CMK (cell line): ENCODE data around the gene ZNF536.

Source experiments
- DNase-seq: peaks from one replicate; pipeline ENCODE4 v3.0.0-alpha.2; 2010; ENCODE audit warnings: low read depth

The ZNF536 gene

DNA sequence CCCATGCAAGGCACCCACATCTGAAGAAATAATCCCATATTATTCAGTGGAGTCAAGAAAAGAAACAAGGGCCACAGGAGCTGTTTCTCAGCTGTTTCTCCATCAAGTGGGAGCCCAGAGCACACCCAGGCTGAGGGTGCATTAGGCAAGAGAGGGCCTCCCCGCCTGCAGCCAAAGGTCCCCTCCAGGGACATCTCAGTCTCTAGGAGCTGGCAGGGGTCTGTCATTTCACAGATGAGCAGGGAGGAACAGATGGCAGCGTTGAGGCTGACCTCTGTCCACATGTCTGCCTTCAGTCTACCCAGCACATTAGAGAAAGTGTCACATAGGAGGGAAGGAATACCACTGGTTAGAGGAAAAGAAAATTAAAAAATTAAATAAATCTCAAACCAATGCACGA lies 157.7 kb downstream of the ZNF536 start:
- DNase-seq, result no peak

DNA sequence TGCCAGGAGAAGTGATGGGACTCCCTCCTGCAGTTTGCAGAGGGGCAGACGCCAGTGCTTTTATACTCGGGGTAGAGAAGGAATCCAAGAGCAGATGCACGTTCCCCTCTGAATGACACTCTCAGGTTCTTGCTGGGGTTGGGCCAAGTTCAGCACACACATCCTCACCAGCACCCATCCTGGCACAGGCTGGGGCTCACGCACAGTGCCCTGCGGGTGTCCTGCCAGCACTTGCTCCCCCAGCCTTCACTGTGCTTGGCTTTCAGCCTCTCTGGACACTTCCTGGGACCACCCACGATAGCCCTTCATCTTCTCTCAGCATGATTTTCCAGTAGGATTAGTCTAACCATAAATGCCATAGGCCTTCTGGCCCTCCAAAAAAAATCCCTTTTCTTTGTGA lies 158.6 kb downstream of the ZNF536 start:
- DNase-seq, result no peak

DNA sequence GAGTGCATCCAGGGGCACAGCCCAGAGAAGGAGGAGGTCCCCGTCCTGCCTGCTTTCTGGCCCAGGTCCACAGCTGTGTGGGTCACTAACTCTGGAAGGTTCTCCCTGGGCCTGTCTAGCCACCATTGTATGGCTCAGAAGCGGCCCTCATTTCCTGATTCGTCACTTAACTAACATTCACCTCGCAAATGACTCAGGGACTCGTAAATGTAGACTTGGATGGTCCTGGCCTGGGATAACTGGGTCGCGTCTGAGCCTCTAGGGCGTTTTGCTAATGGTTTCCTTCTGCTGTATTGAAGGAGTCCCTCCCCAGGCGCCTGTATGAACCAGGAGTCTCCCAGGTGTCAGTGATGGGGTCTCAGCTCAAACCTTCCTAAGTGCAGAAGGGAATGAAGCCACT lies 162.8 kb downstream of the ZNF536 start:
- DNase-seq, result no peak

DNA sequence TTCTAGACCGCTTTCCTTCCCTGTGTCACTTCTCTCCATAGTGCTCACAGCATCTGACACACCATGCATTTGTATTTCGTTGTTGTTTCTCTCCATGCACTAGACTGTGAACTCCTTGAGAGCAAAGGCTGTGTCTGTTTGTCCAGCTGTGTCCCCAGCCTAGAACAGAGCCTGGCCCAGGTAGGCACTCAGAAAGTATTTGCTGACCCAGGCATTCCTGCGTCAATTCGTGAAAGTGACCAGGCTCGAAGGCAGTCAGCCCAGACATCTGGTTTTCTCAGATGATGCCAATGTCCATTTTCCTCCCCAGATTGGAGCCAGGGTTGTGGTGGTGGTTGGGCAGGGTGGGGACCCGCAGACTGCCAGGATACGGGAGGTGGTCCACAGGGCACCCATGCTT lies 164.8 kb downstream of the ZNF536 start:
- DNase-seq, result no peak

DNA sequence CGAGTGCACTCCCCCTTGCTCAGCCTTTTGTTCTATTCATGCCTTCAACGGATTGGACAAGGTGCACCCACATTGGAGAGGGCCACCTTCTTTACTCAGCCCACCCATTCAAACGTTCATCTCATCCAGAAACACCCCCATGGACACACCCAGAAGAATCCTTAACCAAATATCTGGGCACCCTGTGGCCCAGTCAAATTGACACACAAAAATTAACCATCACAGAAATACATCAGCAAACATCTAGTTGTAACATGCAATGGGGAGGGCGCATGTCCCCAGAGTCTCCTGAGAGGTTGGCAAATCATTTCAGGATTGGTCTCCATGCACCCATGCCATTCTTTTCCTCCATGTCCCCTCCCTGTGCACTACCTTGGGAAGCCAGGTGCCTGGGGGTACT lies 167.1 kb downstream of the ZNF536 start:
- no peak for DNase-seq

DNA sequence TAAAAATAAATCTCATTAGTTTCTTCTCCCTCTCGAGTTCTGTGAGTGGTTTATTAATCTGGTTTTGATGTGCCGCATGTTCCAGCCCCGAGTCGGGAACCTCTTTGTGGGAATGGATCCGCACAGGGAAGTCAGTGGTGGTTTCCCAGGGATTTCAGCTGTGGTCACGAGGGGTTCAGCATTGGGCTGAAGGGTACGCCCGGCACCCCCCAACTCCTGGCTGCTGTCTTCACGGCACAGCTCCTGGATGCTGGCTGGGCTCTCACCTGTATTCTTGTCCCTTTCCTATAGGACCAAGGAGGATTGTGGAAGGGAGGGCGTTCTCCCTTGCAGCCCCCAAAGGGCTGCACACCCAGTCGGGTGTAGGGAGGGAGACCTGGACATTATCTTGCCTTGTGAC lies 167.8 kb downstream of the ZNF536 start:
- no peak for DNase-seq

DNA sequence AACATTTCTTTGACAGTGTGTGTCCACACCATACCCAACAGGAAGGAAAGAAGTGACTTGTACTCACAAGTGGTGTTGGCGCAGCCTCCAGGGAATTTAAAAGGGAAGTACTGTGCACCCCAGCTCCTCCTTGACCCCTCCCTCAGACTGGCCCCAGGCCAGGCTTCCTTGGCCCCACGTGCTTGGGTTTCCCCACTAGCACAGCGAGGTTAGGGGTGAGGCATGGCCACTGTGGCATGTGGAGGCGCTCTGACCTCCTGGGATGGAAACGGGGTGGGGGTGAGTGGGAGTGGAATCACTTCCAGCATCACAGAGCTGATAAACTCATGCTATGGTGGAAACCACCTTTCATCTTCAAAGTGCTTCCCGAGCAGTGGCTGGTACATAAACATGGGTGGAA lies 168.6 kb downstream of the ZNF536 start:
- DNase-seq, result no peak

DNA sequence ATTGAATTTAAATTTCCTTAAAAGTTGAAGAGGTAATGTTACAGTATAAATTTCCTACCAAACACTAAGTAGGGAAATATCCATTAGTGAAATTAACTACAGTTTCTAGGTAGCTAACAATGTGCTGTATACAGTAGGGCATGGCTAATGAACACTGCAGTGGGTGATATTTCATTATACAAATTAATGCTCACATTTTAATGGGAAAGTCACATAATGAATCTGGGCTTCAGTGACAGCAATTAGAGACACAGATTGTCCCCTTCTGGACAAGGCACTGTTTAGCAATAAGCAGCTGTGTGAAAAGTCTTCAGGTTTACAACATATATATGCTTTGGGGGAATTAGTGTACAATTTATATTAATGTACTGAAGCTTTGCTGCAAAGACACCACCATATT lies 169.4 kb downstream of the ZNF536 start:
- no peak for DNase-seq

DNA sequence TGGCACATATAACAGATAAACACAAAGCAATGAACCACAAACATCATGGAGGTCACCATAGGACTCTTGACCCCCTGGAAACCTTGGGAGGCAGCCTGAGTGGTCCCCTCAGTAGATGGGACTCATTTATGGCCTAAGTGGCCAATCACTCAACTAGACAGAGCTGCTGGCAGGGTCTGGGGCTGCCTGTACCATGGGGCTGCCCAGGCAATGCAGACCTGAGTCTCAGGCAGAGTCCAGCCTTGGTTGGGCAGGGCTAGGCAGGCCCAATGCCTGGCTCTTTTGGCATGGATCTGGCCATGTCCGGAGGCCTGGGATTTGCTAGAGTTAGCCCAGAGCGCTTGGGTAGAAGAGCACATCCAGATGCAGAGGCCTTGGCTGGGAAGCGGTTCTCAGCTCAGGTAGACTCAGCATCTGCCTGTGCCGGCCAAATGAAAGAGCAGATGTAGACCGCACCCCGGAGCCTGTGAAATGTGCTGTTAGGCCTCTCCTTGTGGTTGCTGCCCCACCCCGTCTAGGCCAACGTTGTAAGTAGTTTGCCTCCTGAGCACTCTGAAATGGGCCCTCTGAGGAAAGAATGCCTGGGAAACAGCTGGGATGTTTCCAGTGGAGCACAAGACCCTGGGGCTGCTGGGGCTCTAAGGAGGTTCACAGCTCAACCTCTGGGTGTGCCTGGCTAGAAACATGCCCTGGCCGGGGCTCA lies 171.2 kb downstream of the ZNF536 start:
- DNase-seq, result no peak

DNA sequence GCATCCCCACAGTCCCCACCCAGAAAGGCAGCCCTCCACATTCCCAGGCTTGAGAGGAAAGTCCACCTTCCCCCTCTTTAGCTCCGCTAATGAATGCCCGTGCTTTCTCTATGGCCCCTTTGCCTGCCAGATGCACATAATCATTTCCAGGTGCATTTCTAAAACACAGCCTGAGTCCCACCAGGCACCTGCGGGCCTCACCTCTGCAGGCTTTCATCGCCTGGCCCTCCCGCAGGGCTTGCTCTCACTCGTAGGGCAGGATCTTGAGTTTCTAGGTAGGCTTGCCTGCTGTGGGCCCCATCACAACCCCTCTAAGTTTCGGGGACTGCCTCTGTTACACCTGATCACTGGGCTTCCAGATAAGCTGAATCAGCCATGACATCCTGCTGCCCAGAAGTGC lies 173.6 kb downstream of the ZNF536 start:
- DNase-seq, result no peak

DNA sequence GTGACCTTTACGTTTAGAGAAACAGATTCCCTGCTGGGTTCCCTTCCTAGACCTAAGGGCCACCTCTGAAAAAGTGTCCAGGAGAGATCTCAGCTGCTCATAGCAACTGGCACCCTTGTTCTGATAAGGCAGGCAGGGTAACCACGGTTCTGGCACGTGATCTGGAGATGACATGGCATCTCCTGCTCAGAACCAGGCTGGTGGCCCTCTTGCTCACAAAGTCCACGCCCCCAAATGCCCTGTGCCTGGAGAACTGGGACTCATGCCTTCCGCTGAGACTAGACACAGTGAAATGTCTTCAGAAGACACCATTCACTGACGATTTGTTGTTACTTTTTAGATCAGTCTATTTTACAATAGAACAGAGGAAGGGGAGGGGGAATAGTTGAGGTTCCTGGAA lies 174.1 kb downstream of the ZNF536 start:
- DNase-seq, result no peak

DNA sequence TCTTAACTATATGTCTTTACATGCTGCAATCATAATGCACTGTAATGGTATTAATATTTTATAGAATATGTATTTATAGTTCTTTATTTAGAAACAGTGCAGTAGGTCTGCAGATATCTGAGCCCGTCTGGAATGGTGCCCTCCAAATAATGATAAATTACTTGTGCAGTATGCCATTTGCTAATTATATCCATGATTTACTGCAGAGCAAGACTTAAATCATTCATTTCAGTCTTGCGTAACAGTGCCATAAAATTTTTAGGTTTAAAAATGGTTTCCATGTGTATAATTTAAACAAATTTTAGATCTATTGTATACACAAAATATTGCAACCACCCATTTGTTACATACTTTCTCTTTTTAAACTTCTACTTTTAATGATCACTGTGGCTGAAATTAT lies 175.1 kb downstream of the ZNF536 start:
- no peak for DNase-seq

DNA sequence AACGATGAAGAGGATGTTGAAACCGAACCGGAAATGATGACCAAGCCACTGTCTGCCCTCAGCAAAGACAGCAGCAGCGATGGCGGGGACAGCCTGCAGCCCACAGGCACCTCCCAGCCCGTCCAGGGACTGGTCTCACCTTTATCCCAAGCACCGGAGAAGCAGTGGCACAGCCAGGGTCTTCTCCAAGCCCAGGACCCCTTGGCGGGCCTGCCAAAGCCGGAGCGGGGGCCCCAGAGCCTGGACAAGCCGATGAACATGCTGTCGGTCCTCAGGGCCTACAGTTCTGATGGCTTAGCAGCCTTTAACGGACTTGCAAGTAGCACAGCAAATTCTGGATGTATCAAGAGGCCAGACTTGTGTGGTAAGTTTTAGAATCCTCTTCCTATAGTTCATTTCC lies 177.0 kb downstream of the ZNF536 start:
- DNase-seq, result no peak

DNA sequence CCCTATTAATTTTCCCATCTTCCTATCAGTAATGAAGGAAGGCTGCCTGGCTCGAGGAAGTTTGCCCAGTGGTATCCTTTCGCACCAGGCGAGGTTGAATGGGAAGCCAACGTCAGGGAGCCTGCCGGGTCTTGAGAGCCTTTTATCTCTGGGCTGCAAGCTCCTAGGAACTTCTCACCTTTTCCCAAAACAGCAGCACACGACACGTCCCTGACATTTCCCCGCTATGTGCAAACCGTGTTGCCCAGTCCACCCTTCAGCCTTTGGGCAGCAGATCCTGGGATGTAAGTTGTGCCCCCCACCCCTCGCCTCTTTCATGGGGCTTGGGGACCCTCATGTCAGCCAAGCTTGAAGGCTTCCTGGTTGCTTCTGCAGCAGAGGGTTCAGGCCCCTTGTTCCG lies 179.1 kb downstream of the ZNF536 start:
- no peak for DNase-seq

DNA sequence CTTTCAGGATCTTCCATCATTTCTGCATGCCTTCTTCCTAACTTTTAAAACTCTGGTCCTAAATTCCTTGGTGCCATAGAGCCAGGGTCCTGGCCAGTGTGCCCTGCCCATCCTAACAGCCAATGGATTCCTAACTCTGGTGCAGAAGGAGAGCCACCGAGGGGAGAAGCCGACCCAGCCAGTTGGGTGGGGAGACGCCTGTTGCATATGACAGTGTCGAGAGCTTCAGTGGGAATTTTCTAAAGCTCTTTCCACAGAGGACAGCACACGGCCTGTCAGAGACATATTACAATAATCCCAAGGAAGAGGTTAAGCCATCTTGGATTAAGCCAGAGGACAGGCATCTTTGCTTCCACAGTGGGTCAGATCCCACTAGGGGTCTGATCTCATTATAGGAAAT lies 180.4 kb downstream of the ZNF536 start:
- DNase-seq, result no peak

DNA sequence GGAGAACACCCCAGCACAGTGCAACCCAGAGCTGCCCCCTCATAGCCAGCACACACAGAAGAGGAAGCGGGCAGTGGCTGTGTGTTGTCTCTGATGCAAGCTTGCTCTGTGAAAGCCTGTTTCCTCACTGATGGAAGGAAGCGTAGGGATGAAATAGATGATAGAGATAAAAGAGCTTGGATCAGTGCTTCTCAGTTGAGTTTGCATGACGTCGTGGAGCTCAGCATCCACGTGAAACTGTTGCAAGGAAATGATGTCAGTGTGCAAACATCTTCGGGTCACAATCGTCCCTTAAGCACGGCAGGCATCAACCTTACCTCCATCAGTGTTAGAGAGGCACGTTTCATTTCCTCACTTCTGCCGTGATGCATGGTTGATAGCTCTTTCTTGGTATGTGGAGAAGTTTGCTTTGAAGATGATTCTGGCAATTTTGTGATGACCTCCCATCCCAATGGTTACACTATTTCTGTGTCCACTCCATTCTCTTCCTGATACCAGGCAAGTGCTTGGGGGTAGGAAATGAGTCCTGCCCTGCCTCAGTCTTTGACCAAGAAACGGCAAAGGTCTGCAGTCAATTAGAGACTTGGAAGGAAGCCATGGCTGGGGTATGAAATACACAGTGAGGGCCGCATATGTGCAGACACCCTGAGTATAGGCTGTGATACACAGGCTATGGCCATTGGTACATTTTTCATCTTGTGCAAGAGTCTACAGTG lies 183.0 kb downstream of the ZNF536 start:
- DNase-seq, result no peak

DNA sequence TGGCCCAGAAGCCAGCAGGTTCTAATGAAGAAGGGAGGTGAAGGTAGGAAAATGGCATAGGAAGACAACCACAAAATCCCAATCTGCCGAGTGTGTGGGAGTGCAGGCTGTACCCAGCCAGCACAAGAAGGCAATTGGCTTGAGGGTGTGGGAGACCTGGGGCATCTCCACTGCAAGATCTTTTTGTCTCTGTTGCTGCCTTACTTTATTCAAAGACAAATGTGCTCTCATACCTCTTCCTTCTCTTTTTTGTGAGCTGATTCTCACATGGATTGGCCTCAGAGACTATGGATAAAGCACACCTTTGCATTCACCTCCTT lies 183.6 kb downstream of the ZNF536 start:
- DNase-seq, result no peak

DNA sequence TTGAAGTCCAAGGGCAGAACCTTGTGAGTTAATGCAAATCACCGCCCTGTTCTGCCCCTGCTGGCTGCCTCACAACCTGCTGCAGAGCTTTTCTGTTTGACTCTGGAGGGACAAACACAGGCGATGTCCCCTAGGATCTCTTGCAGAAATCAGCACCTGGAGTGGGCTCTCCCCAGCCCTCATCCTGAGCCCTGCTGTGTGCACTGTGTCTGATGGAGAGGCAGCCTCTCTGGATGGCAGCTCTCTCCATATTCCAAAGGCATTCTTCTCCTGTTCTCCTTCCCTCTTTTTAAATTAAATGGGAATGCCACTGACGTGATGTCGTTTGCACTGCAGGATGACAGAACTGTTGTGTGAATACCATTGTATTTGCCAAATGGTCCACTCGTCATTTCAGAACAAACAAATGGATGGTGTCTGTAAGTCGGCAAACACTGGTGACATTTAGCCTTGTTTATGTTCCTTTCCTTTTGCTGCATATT lies 184.1 kb downstream of the ZNF536 start:
- no peak for DNase-seq

DNA sequence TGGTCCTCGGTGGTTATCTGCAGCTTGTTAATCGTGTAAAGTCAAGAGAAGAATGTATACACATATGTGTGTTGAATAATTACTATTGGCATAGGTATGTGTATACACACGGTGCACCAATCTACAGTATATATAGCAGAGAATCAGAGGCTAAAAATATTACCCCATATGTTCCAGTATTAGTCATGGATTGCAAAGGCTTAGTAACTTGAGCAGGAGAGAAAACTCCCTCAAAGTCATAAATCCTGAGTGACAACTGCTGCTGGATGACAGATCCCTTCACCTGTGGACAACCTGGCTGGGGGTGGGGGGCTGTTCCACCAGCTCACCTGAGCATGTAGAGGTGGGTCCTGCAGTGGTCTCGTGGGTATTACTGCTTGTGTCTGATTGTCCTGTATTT lies 185.0 kb downstream of the ZNF536 start:
- DNase-seq, result no peak

DNA sequence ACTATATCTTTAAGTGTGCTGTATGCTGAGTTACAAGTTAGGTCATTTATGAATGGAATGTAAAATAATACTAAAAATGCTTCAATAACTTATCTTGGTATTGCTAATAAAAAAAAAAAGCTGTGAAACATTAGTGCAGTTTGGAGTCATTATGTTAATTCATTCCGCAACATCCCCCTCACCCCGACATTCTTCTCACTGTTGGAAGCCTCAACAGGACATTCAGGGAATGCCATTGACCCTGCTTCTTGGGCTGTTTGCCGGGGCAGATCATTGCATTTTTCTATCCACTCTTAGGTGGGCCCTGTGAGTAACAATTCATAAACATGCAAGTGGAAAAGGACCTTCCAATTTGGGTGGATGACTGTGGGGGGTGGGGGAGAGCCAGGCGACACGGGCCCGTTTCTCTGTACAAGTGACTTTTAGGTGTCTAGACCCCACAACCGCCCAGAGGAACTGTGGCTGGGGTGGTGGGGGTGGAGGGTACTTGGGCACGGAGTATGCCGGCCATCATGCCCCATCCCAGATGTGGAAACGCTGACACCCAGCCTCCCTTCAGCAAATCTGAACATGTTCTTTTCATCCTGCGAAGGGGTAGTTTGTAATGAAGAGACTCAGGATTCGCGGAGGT lies 185.9 kb downstream of the ZNF536 start:
- no peak for DNase-seq

DNA sequence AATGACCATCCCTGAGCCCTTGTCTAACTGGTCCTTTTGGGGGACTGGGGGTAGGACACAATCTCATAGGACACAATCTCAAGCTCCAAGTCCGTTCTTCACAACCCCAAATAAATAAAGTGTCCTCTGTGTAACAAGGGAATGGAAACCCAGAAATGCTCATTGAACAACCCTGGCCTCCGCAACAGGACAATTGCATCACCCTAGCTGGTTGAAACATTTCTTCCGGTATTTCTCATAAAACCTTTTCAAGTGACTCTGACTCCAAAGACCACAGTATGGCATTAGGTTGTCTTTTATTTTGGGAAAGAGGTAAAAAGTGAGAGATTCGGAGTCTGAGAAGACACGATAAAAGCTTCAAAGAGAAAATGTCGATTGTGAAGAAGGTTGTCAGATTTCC lies 186.6 kb downstream of the ZNF536 start:
- DNase-seq, result no peak

DNA sequence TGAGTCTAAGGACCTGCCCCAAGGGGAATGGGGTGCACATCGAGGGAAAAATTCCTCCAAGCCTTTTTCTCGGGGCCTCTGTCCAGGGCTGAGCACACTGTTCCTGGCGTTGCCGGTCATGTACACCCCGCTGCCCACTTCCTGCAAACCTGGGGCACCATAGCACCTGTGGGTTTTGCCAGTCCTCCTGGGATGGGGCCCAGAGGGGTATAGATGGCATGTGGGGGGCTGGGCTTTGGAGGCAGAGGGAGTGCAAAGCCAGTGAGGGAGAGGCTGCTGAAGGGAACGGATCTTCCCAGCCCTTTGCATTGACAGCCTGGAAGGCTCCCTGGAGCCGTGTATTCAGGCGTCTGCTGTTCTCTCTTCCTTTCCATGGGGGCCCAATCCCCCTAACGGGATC lies 187.3 kb downstream of the ZNF536 start:
- no peak for DNase-seq

DNA sequence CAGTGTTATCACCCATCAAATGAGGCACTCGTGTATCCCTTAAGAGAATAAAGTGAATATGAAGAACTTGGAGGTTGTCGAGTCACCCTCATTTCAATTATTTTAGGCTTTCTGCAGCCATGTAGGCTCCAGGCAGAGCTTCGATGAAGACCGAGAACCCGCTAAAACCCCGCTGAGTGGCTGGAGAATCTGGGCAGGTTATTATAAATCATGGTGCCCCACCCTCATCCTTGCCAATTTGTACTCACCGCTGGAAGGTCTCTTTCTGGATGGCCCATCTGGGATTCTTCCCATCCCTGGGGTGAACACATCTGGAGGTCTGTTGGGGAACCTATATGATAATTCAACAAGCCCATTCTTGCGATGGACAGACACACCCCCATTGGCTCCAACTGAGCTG lies 190.8 kb downstream of the ZNF536 start:
- no peak for DNase-seq

DNA sequence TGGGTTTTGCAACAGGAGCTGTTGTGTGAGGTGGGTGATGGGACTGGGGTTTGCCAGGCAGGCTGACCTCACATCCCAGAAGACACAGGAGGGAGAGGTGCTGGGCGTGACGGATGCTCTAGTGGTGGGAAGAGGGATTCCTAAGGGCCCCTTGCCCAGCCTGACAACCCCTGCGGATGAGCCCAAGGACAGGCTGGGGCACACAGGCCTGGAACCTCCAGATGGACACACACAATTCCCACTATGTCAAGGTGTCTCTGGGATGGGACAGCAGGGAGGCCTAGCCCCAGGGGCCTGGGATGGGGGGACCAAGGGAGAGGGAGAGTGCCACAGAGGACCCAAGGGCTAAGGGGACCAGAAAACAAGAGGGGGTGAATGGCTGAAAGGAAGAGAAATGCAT lies 191.5 kb downstream of the ZNF536 start:
- no peak for DNase-seq
